ENCODE data around the gene WWOX. TPM values are rescaled to one million over a fixed set of nuclear protein-coding genes. Genes with fewer than 3 reads are reported as not detected.

The WWOX gene
- total and polyA plus RNA-seq, 4 donors: 5.4 to 61.5 (median 18.4) TPM

GRCh38 chr16:78206623-78207223, 107.3 kb downstream of the WWOX start:
- H3K4me3 ChIP-seq: no peak overlapping the region
- no peak overlapping the region for H3K27ac ChIP-seq (ENCODE audit: low read depth in 1 of 2, low read length in 1 of 2)
- peaks cover 0 to 2% (median 0%) of the 10 kb centered on the region in 4 donors for H3K9me3 ChIP-seq (ENCODE audit: control insufficient read depth in 4 of 4, insufficient read depth in 3 of 4, low read length in 3 of 4)
- no peak for TF ChIP-seq CTCF (IDR thresholded peaks at IDR 0.05; ENCODE audit: control extremely low read depth, extremely low read depth)
- WGBS, 2 donors: 82 to 87% methylated on average over 2 of the region's 2 CpGs
- DNase-seq: no peak
- H3K27me3 ChIP-seq (ENCODE audit: control insufficient read depth in 3 of 3, insufficient read depth in 3 of 3, low read length in 2 of 3): no peaks in the 10 kb centered on the region
- no peak overlapping the region for H3K9ac ChIP-seq (ENCODE audit: insufficient read depth in 1 of 2, low read length in 2 of 2)
- peaks cover 0 to 38% (median 14%) of the 10 kb centered on the region in 5 donors for H3K4me1 ChIP-seq (ENCODE audit: control insufficient read depth in 5 of 5, insufficient read depth in 5 of 5, low read length in 5 of 5)
- peaks cover 0 to 2% (median 0%) of the 10 kb centered on the region in 4 donors for H3K36me3 ChIP-seq (ENCODE audit: control insufficient read depth in 4 of 4, insufficient read depth in 4 of 4, low read length in 4 of 4)
- no peak for ATAC-seq (ENCODE audit: insufficient read depth, low FRiP score)

GRCh38 chr16:78209951-78210661, 110.7 kb downstream of the WWOX start:
- no peak for TF ChIP-seq CTCF (IDR thresholded peaks at IDR 0.05; ENCODE audit: control extremely low read depth, extremely low read depth)
- Histone ChIP-seq H3K27ac (ENCODE audit: low read depth in 1 of 2, low read length in 1 of 2) (no peak overlapping the region), H3K9me3 (ENCODE audit: control insufficient read depth in 4 of 4, insufficient read depth in 3 of 4, low read length in 3 of 4) (no peaks in the 10 kb centered on the region), H3K4me3 (no peak overlapping the region), H3K27me3 (ENCODE audit: control insufficient read depth in 3 of 3, insufficient read depth in 3 of 3, low read length in 2 of 3) (no peaks in the 10 kb centered on the region), H3K4me1 (ENCODE audit: control insufficient read depth in 5 of 5, insufficient read depth in 5 of 5, low read length in 5 of 5) (peaks cover 0 to 47% (median 20%) of the 10 kb centered on the region in 5 donors), H3K36me3 (ENCODE audit: control insufficient read depth in 4 of 4, insufficient read depth in 4 of 4, low read length in 4 of 4) (no peaks in the 10 kb centered on the region), H3K9ac (ENCODE audit: insufficient read depth in 1 of 2, low read length in 2 of 2) (no peak overlapping the region)
- ATAC-seq (ENCODE audit: insufficient read depth, low FRiP score) (no peak), DNase-seq (peak; percentile 73 to 96 (median 95))
- WGBS, 2 donors: 59 to 65% methylated on average over 10 of the region's 10 CpGs

GRCh38 chr16:78211020-78211599, 111.7 kb downstream of the WWOX start:
- Histone ChIP-seq H3K36me3 (ENCODE audit: control insufficient read depth in 4 of 4, insufficient read depth in 4 of 4, low read length in 4 of 4) (no peaks in the 10 kb centered on the region), H3K9me3 (ENCODE audit: control insufficient read depth in 4 of 4, insufficient read depth in 3 of 4, low read length in 3 of 4) (no peaks in the 10 kb centered on the region), H3K4me3 (no peak overlapping the region), H3K27me3 (ENCODE audit: control insufficient read depth in 3 of 3, insufficient read depth in 3 of 3, low read length in 2 of 3) (no peaks in the 10 kb centered on the region), H3K27ac (ENCODE audit: low read depth in 1 of 2, low read length in 1 of 2) (peak overlapping the region in 1 of 2 donors; percentile 15), H3K4me1 (ENCODE audit: control insufficient read depth in 5 of 5, insufficient read depth in 5 of 5, low read length in 5 of 5) (peaks cover 0 to 47% (median 20%) of the 10 kb centered on the region in 5 donors), H3K9ac (ENCODE audit: insufficient read depth in 1 of 2, low read length in 2 of 2) (no peak overlapping the region)
- WGBS, 2 donors: 73 to 82% methylated on average over 7 of the region's 7 CpGs
- ATAC-seq (ENCODE audit: insufficient read depth, low FRiP score) (no peak), DNase-seq (peak in 1 of 3 donors; percentile 59)
- no peak for TF ChIP-seq CTCF (IDR thresholded peaks at IDR 0.05; ENCODE audit: control extremely low read depth, extremely low read depth)
